Calu3 (cell line): Measurements from ENCODE around the gene UMOD. TPM values are rescaled to one million over a fixed set of nuclear protein-coding genes. Genes with fewer than 3 reads are reported as not detected.

Experiments
- BruUV-seq: library from RNA; stranded (reverse); fragments of 400-500 nt; replicated peaks from 2 replicates; lab custom pipeline; 2021; lab: Mats Ljungman, UMichigan
- CTCF ChIA-PET: fragments of 300-600 bp; sonication (Branson Sonifier 250); formaldehyde crosslinking; loops from one replicate; lab custom pipeline; 2022; ENCODE audit warnings: antibody characterized with exemption; lab: Charles Lee
- DNase-seq: peaks from one replicate; pipeline ENCODE4 v3.0.0; 2022
- H3K27ac Mint-ChIP-seq: one replicate; pipeline ENCODE4 v1.8.0; 2022; ENCODE audit warnings: mixed read lengths; ENCODE audit not compliant: unreplicated experiment
- H3K27me3 Mint-ChIP-seq: one replicate; pipeline ENCODE4 v1.8.0; 2022; ENCODE audit warnings: mixed read lengths; ENCODE audit not compliant: unreplicated experiment
- H3K36me3 Mint-ChIP-seq: one replicate; pipeline ENCODE4 v1.8.0; 2022; ENCODE audit warnings: mild to moderate bottlenecking, moderate library complexity, mixed read lengths; ENCODE audit not compliant: insufficient read depth, unreplicated experiment
- H3K4me1 Mint-ChIP-seq: one replicate; pipeline ENCODE4 v1.8.0; 2022; ENCODE audit warnings: mild to moderate bottlenecking, low read depth, mixed read lengths; ENCODE audit not compliant: unreplicated experiment
- H3K4me3 Mint-ChIP-seq: one replicate; pipeline ENCODE4 v1.8.0; 2022; ENCODE audit warnings: mild to moderate bottlenecking, low read depth, moderate library complexity, mixed read lengths; ENCODE audit not compliant: unreplicated experiment
- H3K9me3 Mint-ChIP-seq: one replicate; pipeline ENCODE4 v1.8.0; 2022; ENCODE audit warnings: low read depth, mixed read lengths; ENCODE audit not compliant: unreplicated experiment
- intact Hi-C: fragments of 100-400 bp; cut with micrococcal nuclease; formaldehyde crosslinking; loops from one replicate; pipeline ENCODE4 v1.10.0; 2022; ENCODE audit not compliant: unreplicated experiment
- total RNA-seq: library from RNA; stranded (reverse); gene quantifications from 2 replicates; pipeline ENCODE4 v1.2.3, GENCODE V29; 2022
- TF ChIP-seq, protein P1 (sequence below): fragments of 200-600 bp; IDR thresholded peaks from one replicate; pipeline ENCODE4 v1.8.0; 2022; ENCODE audit warnings: antibody characterized with exemption; ENCODE audit not compliant: unreplicated experiment

Gene UMOD
- total RNA-seq, 1 experiment from 2014 or later = not detected

- Mint-ChIP-seq H3K9me3 (no peaks in the 10 kb centered on the region), H3K27me3 (peaks cover 25% of the 10 kb centered on the region), H3K36me3 (no peaks in the 10 kb centered on the region), H3K4me3 (no peak overlapping the region), H3K4me1 (no peaks in the 10 kb centered on the region), H3K27ac (no peak overlapping the region)
- TF ChIP-seq, protein P1, sequence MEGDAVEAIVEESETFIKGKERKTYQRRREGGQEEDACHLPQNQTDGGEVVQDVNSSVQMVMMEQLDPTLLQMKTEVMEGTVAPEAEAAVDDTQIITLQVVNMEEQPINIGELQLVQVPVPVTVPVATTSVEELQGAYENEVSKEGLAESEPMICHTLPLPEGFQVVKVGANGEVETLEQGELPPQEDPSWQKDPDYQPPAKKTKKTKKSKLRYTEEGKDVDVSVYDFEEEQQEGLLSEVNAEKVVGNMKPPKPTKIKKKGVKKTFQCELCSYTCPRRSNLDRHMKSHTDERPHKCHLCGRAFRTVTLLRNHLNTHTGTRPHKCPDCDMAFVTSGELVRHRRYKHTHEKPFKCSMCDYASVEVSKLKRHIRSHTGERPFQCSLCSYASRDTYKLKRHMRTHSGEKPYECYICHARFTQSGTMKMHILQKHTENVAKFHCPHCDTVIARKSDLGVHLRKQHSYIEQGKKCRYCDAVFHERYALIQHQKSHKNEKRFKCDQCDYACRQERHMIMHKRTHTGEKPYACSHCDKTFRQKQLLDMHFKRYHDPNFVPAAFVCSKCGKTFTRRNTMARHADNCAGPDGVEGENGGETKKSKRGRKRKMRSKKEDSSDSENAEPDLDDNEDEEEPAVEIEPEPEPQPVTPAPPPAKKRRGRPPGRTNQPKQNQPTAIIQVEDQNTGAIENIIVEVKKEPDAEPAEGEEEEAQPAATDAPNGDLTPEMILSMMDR = no peak
- no peak for DNase-seq
- no TSS peak for BruUV-seq
- intact Hi-C loops = no loop called here
- CTCF ChIA-PET = no interaction called here
These were observed 46.1 kb upstream of the UMOD start for GRCh38 chr16:20398603-20399002.

GRCh38 chr16:20397468-20398074, 45.1 kb upstream of the UMOD start:
- intact Hi-C loops = no loop called here
- Mint-ChIP-seq H3K36me3 (no peaks in the 10 kb centered on the region), H3K27ac (no peak overlapping the region), H3K4me3 (no peak overlapping the region), H3K27me3 (peaks cover 23% of the 10 kb centered on the region), H3K4me1 (no peaks in the 10 kb centered on the region), H3K9me3 (no peaks in the 10 kb centered on the region)
- TF ChIP-seq, protein P1 = no peak
- CTCF ChIA-PET = no interaction called here
- BruUV-seq = no TSS peak
- DNase-seq = no peak

DNA sequence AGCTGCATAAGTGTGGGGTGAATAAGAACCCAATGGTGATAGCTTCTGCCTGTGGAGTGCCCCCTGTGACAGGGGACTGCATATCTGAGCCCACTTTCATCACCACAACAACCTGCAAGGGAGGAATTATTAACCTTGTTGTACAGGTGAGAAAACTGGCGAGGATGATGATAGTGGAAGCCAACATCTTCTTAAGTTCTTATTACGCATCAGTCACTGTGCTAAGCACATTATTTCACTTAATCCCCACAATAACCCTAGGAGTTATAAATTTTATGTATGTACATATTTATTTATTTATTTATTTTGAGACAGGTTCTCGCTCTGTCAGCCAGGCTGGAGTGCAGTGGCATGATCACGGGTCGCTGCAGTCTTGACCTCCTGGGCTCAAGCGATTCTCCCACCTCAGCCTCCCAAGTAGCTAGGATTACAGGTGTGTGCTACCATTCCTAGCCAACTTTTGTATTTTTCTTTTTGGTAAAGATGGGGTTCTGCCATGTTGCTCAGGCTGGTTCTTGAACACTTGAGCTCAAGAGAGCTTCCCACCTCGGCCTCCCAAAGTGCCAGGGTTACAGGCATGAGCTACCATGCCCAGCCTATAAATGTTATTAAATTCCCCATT, 44.4 kb upstream of the UMOD start:
- H3K36me3 Mint-ChIP-seq = no peaks in the 10 kb centered on the region
- TF ChIP-seq, protein P1 = no peak
- BruUV-seq = no TSS peak
- peaks cover 17% of the 10 kb centered on the region for H3K27me3 Mint-ChIP-seq
- DNase-seq = no peak
- H3K4me1 Mint-ChIP-seq = no peaks in the 10 kb centered on the region
- H3K4me3 Mint-ChIP-seq = no peak overlapping the region
- H3K27ac Mint-ChIP-seq = no peak overlapping the region
- intact Hi-C loops = no loop called here
- H3K9me3 Mint-ChIP-seq = no peaks in the 10 kb centered on the region
- CTCF ChIA-PET = no interaction called here

- Mint-ChIP-seq H3K27me3 (peaks cover 11% of the 10 kb centered on the region), H3K27ac (no peak overlapping the region), H3K4me3 (no peak overlapping the region), H3K4me1 (no peaks in the 10 kb centered on the region), H3K9me3 (no peaks in the 10 kb centered on the region), H3K36me3 (no peaks in the 10 kb centered on the region)
- TF ChIP-seq, protein P1 = no peak
- CTCF ChIA-PET = interaction anchor here (1.0 kb wide), 1 partner anchor 10 kb away, joined by 4 read pairs; no protein-coding TSS in a partner anchor
- no peak for DNase-seq
- BruUV-seq = no TSS peak
- intact Hi-C loops = no loop called here
These were observed 43.4 kb upstream of the UMOD start for GRCh38 chr16:20395946-20396345.
